Measurements from ENCODE around the gene PITRM1. TPM values are rescaled to one million over a fixed set of nuclear protein-coding genes. Genes with fewer than 3 reads are reported as not detected.

Gene PITRM1
- total RNA-seq, 2 donors from 2014 or later, result 43.7 to 52.3 TPM

DNA sequence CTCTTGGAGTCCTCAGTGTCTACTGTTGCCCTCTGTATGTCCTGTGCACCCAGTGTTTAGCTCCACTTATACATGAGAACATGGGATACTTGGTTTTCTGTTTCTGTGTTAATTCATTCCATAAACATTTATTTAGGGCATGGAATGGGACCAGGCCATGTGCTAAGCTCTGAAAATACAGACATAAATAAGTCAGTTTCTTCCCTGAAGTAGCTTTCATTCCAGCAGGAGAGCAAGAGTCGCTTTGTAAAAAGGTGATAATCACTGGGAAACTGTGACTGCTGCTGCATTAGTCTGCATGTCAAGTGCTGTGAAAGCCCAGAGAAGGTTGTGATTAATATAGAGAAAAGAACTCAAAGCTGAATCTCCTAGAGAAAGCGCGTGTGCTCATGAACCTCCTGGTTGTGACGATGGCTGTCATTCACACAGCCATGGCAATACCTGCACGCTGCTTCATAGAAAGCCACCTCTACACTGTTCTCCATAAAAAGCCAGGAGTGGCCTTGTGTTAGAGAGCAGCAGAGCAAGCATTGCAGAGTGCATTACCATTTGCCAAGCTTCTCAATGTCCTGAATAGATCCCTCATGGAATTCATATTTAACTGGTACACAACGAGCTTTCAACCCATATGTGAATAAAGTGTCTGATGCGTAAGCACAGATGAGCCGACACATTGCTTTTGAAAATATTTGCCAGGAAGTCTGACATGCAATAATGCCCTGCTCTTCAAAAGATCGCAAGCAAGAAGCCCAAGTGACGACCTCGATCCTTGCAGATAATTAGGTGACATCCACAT, 30.6 kb upstream of the PITRM1 start:
- H3K36me3 ChIP-seq, result no peaks in the 10 kb centered on the region
- no peaks in the 10 kb centered on the region for H3K27me3 ChIP-seq
- H3K27ac ChIP-seq, result no peak overlapping the region
- intact Hi-C loops (cut with DNase I), result no loop called here
- H3K4me3 ChIP-seq, result no peak overlapping the region
- no peaks in the 10 kb centered on the region for H3K4me1 ChIP-seq
- no peak for DNase-seq
- no peak for TF ChIP-seq CTCF (IDR thresholded peaks at IDR 0.05)
- no peaks in the 10 kb centered on the region for H3K9me3 ChIP-seq
- no peak overlapping the region for H3K9ac ChIP-seq (ENCODE audit: low read depth in 2 of 2, low read length in 2 of 2)

GRCh38 chr10:3201796-3202195, 29.2 kb upstream of the PITRM1 start:
- Histone ChIP-seq H3K9me3 (no peaks in the 10 kb centered on the region), H3K27ac (no peak overlapping the region), H3K9ac (ENCODE audit: low read depth in 2 of 2, low read length in 2 of 2) (no peak overlapping the region), H3K4me1 (no peaks in the 10 kb centered on the region), H3K27me3 (no peaks in the 10 kb centered on the region), H3K36me3 (no peaks in the 10 kb centered on the region), H3K4me3 (no peak overlapping the region)
- DNase-seq, result no peak
- no peak for TF ChIP-seq CTCF (IDR thresholded peaks at IDR 0.05)
- intact Hi-C loops (cut with DNase I), result no loop called here

DNA sequence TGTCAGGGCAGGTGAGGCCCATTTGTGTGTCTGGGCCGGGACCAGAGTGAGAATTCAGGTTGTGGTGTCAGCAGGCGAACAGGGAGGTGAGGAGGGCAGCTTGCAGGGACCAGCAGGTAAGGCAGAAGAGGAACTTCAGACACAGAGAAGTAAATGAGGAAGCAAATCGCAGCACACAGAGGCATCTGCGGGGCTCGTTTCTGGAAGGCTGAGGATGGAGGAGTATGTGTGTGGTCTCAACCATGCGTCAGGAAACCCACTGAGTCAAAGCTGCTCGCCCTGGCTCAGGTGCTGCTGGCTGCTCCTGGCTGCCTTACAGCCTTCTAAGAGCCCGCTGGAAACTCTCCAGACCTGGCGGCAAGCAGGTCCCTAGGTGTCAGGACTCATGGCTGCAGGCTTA, 26.9 kb upstream of the PITRM1 start:
- Histone ChIP-seq H3K4me1 (no peaks in the 10 kb centered on the region), H3K27me3 (no peaks in the 10 kb centered on the region), H3K36me3 (no peaks in the 10 kb centered on the region), H3K4me3 (no peak overlapping the region), H3K9me3 (no peaks in the 10 kb centered on the region), H3K9ac (ENCODE audit: low read depth in 2 of 2, low read length in 2 of 2) (no peak overlapping the region), H3K27ac (no peak overlapping the region)
- intact Hi-C loops (cut with DNase I), result loop anchor here (5.0 kb wide), 1 partner anchor 1568 kb away; no protein-coding TSS in a partner anchor
- TF ChIP-seq CTCF (IDR thresholded peaks at IDR 0.05), result no peak
- no peak for DNase-seq

DNA sequence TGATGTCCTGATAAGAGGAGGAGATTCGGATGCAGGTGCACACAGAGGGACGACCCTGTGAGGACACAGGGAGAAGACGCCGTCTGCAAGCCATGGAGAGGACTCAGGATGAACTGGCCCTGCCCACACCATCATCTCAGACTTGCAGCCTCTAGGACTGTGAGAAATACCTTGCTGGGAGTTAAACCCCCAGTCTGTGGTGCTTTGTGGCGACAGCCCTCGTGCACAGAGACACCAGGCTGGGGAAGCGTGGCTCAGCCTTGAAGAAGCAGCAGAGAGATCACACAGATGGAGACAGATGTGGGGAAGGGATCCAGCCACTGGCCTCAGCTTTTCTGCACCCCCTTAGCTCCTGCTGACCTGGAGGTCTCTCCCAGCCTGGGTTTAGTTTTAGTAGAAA, 26.3 kb upstream of the PITRM1 start:
- intact Hi-C loops (cut with DNase I), result loop anchor here (5.0 kb wide), 1 partner anchor 1568 kb away; no protein-coding TSS in a partner anchor
- no peak overlapping the region for H3K9ac ChIP-seq (ENCODE audit: low read depth in 2 of 2, low read length in 2 of 2)
- TF ChIP-seq CTCF (IDR thresholded peaks at IDR 0.05), result no peak
- H3K27me3 ChIP-seq, result no peaks in the 10 kb centered on the region
- H3K36me3 ChIP-seq, result no peaks in the 10 kb centered on the region
- DNase-seq, result no peak
- no peaks in the 10 kb centered on the region for H3K9me3 ChIP-seq
- H3K4me1 ChIP-seq, result no peaks in the 10 kb centered on the region
- H3K27ac ChIP-seq, result no peak overlapping the region
- H3K4me3 ChIP-seq, result no peak overlapping the region

GRCh38 chr10:3197348-3198003, 24.9 kb upstream of the PITRM1 start:
- Histone ChIP-seq H3K9ac (ENCODE audit: low read depth in 2 of 2, low read length in 2 of 2) (no peak overlapping the region), H3K27me3 (no peaks in the 10 kb centered on the region), H3K36me3 (no peaks in the 10 kb centered on the region), H3K9me3 (no peaks in the 10 kb centered on the region), H3K4me3 (no peak overlapping the region), H3K4me1 (no peaks in the 10 kb centered on the region), H3K27ac (no peak overlapping the region)
- peak; percentile 78 for DNase-seq
- TF ChIP-seq CTCF (IDR thresholded peaks at IDR 0.05), result peak; percentile 82
- intact Hi-C loops (cut with DNase I), result loop anchor here (5.0 kb wide), 1 partner anchor 1570 kb away; no protein-coding TSS in a partner anchor
